Amniotic stem cell (primary cell): ENCODE measurements around the gene ST7L.
"Not testable (repeated sequence)": the region's sequence is repeated elsewhere in the genome, so short reads cannot be mapped to it uniquely, and the experiment has no call there.

Experiments
- DNase-seq: peaks from one replicate; lab custom pipeline; 2025; lab: John Stamatoyannopoulos, UW

Gene ST7L

DNA sequence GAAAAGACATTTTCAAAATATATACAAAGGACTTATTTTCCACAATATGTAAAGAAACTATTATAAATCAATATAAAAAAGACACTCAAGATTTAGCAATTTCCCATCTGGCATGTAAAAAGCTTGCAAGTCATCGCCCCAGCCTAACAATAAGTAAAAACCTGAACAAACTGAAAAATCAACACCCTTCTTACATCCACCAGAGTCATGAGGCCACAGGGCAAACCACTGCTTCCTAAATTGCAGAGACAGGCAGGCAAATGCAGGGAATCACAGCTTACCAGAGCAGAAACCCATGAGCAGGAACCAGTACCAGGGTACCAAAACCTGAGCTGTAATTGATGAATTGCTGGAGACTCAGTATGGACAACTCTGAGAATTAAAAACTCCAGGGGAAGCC is 126.9 kb downstream of the ST7L start:
- DNase-seq, result no peak

DNA sequence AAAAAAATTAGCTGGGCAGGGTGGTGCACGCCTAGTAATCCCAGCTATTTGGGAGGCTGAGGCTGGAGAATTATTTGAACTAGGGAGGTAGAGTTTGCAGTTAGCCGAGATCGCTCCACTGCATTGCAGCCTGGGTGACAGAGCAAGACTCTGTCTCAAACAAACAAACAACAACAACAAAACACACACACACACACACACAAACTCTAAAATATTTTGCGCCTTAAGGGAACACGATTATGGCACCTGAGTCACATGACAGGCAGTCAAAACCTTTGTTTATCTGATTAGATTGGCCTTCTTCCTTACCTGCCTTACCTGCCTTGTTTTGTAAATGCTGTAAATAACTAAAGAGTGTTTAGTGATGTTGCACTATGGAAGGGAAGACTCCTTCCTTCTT is 130.8 kb downstream of the ST7L start:
- no peak for DNase-seq

DNA sequence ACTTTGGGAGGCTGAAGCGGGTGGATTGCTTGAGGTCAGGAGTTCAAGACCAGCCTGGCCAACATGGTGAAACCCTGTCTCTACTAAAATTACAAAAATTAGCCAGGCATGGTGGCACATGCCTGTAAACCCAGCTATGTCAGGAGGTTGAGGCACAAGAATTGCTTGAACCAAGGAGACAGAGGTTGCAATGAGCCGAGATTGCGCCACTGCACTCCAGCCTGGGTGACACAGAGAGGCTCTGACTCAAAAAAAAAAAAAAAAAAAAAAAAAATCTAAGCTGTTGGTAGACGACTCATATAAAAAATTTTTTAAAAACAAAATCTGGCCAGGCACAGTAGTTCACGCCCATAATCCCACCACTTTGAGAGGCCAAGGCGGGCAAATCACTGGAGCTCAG is 131.3 kb downstream of the ST7L start:
- not testable (repeated sequence) for DNase-seq

DNA sequence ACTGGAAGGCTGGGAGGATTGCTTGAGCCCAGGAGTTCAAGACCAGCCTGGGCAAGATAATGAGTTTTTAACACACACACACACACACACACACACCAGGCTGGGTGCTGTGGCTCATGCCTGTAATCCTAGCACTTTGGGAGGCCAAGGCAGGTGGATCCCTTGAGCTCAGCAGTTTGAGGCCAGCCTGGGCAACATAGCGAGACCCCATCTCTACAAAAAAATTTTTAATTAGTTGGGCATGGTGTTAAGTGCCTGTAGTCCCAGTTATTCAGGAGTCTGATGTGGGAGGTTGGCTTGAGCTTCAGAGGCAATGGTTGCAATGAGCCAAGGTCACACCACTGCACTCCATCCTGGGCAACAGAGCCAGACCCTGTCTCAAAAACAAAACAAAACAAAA is 132.9 kb downstream of the ST7L start:
- DNase-seq, result not testable (repeated sequence)

DNA sequence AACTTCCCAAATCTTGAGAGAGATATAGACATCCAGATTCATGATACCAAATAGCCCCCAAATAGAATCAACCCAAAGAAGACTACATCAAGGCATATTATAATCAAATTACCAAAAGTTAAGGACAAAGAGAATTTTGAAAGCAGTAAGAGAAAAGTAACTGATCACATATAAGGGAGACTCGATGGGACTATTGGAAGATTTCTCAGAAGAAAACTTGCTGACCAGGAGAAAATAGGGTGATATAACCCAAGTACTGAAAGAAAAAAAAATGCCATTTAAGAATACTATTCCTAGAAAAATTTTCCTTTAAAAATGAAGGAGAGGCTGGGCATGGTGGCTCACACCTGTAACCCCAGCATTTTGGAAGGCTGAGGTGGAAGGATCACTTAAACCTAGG is 140.6 kb downstream of the ST7L start:
- no peak for DNase-seq

DNA sequence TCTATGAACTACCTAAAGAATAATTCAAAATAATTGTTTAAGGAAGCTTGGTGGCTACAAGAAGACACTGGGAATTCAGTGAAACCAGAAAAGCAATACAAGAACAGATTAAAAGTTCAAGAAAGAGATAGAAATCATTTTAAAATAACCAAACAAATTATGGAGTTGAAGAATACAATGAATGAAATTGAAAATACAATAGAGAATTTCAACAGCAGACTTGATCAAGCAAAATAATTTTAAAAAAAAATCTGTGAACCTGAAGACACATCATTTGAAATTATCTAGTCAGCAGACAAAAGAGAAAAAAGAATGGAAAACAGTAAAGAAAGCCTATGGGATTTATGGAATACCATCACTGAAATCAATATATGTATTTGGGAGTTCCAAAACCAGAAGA is 141.4 kb downstream of the ST7L start:
- no peak for DNase-seq
